Activated CD8-positive, alpha-beta T cell treated with anti-CD3 and anti-CD28 coated beads for 36 hours (primary cell): Measurements from ENCODE around the gene SHLD3. TPM values are rescaled to one million over a fixed set of nuclear protein-coding genes. Genes with fewer than 3 reads are reported as not detected.

ENCODE experiments used
- ATAC-seq: fragments of 200-7000 bp; cut with Tn5 transposase; one replicate; pipeline ENCODE4 v1.10.0; 2021; ENCODE audit warnings: mild to moderate bottlenecking, moderate library complexity
- CTCF ChIA-PET: fragments of 350-600 bp; sonication (Branson Sonifier 250); formaldehyde crosslinking; loops from one replicate; lab custom pipeline; 2021; ENCODE audit warnings: antibody characterized with exemption; lab: Charles Lee
- POLR2A ChIA-PET: fragments of 350-600 bp; sonication (Branson Sonifier 250); formaldehyde crosslinking; loops from one replicate; lab custom pipeline; 2021; ENCODE audit warnings: antibody characterized with exemption; lab: Charles Lee
- DNase-seq: peaks from one replicate; pipeline ENCODE4 v3.0.0-alpha.2; 2020
- H3K27ac Mint-ChIP-seq: one replicate; pipeline ENCODE4 v1.8.0; 2021; ENCODE audit warnings: mild to moderate bottlenecking, mixed read lengths
- H3K27me3 Mint-ChIP-seq: one replicate; pipeline ENCODE4 v1.8.0; 2021; ENCODE audit warnings: mixed read lengths
- H3K36me3 Mint-ChIP-seq: one replicate; pipeline ENCODE4 v1.8.0; 2021; ENCODE audit warnings: low read depth, mixed read lengths
- H3K4me1 Mint-ChIP-seq: one replicate; pipeline ENCODE4 v1.8.0; 2021; ENCODE audit warnings: low read depth, mixed read lengths
- H3K4me3 Mint-ChIP-seq: one replicate; pipeline ENCODE4 v1.8.0; 2021; ENCODE audit warnings: mild to moderate bottlenecking, moderate library complexity, mixed read lengths
- H3K9me3 Mint-ChIP-seq: one replicate; pipeline ENCODE4 v1.8.0; 2021; ENCODE audit warnings: mixed read lengths
- CTCF ChIP-seq: fragments of 200-600 bp; IDR thresholded peaks from one replicate; pipeline ENCODE4 v1.8.0; 2022; ENCODE audit warnings: antibody characterized with exemption, mild to moderate bottlenecking
- intact Hi-C: fragments of 100-400 bp; cut with micrococcal nuclease; formaldehyde crosslinking; loops from one replicate; pipeline ENCODE4 v1.10.0; 2022
- total RNA-seq, 2 experiments: library from RNA; stranded (reverse); gene quantifications; one replicate each; pipeline ENCODE4 v1.2.3, GENCODE V29; 2021

Gene SHLD3
- total RNA-seq, 2 experiments from 2014 or later, result 4.1 to 5.2 TPM

GRCh38 chr5:65651144-65651543 lies 26.3 kb downstream of the SHLD3 start:
- H3K9me3 Mint-ChIP-seq, result no peaks in the 10 kb centered on the region
- peaks cover 11% of the 10 kb centered on the region for H3K36me3 Mint-ChIP-seq
- no peak for TF ChIP-seq CTCF
- H3K27ac Mint-ChIP-seq, result no peak overlapping the region
- ChIA-PET POLR2A (interaction anchor here (0.6 to 0.7 kb wide), 2 partner anchors 9 to 334 kb away, joined by 3 read pairs; no protein-coding TSS in a partner anchor), CTCF (interaction anchor here (0.5 to 1.6 kb wide), 4 partner anchors 19 to 559 kb away, joined by 3 to 5 read pairs (median 3); no protein-coding TSS in a partner anchor)
- H3K4me3 Mint-ChIP-seq, result no peak overlapping the region
- peaks cover 2% of the 10 kb centered on the region for H3K4me1 Mint-ChIP-seq
- ATAC-seq (no peak), DNase-seq (no peak)
- H3K27me3 Mint-ChIP-seq, result no peaks in the 10 kb centered on the region
- intact Hi-C loops, result no loop called here

GRCh38 chr5:65654713-65655112 lies 29.9 kb downstream of the SHLD3 start:
- intact Hi-C loops, result no loop called here
- ChIA-PET POLR2A (no interaction called here), CTCF (no interaction called here)
- Mint-ChIP-seq H3K9me3 (no peaks in the 10 kb centered on the region), H3K27ac (peak overlapping the region; percentile 62), H3K4me1 (peaks cover 2% of the 10 kb centered on the region), H3K27me3 (no peaks in the 10 kb centered on the region), H3K4me3 (no peak overlapping the region), H3K36me3 (peaks cover 18% of the 10 kb centered on the region)
- TF ChIP-seq CTCF, result no peak
- ATAC-seq (peak; percentile 27), DNase-seq (no peak)

- TF ChIP-seq CTCF, result no peak
- peaks cover 8% of the 10 kb centered on the region for H3K4me1 Mint-ChIP-seq
- H3K9me3 Mint-ChIP-seq, result no peaks in the 10 kb centered on the region
- H3K27me3 Mint-ChIP-seq, result no peaks in the 10 kb centered on the region
- intact Hi-C loops, result no loop called here
- H3K36me3 Mint-ChIP-seq, result peaks cover 11% of the 10 kb centered on the region
- no peak for ATAC-seq
- no peak for DNase-seq
- ChIA-PET CTCF (interaction anchor here (1.3 to 2.2 kb wide), 3 partner anchors 11 to 21 kb away, joined by 3 to 7 read pairs (median 4); no protein-coding TSS in a partner anchor), POLR2A (no interaction called here)
- H3K27ac Mint-ChIP-seq, result peak overlapping the region; percentile 80
- H3K4me3 Mint-ChIP-seq, result no peak overlapping the region
These were observed 39.1 kb downstream of the SHLD3 start for GRCh38 chr5:65663804-65664521.

- no peak for DNase-seq
- Mint-ChIP-seq H3K27me3 (no peaks in the 10 kb centered on the region), H3K9me3 (no peaks in the 10 kb centered on the region), H3K4me1 (peaks cover 1% of the 10 kb centered on the region), H3K36me3 (peaks cover 3% of the 10 kb centered on the region), H3K4me3 (no peak overlapping the region), H3K27ac (no peak overlapping the region)
- TF ChIP-seq CTCF, result no peak
- ChIA-PET CTCF (no interaction called here), POLR2A (no interaction called here)
- no peak for ATAC-seq
- intact Hi-C loops, result no loop called here
These were observed 43.9 kb downstream of the SHLD3 start for GRCh38 chr5:65668696-65669095.

GRCh38 chr5:65672796-65673195 lies 48.0 kb downstream of the SHLD3 start:
- Mint-ChIP-seq H3K27me3 (no peaks in the 10 kb centered on the region), H3K36me3 (peaks cover 32% of the 10 kb centered on the region), H3K4me1 (peaks cover 32% of the 10 kb centered on the region), H3K4me3 (no peak overlapping the region), H3K27ac (peak overlapping the region; percentile 9), H3K9me3 (no peaks in the 10 kb centered on the region)
- no peak for DNase-seq
- ChIA-PET POLR2A (interaction anchor here (1.2 kb wide), 1 partner anchor 47 kb away, joined by 4 read pairs; no protein-coding TSS in a partner anchor), CTCF (interaction anchor here (1.0 kb wide), 1 partner anchor 41 kb away, joined by 3 read pairs; no protein-coding TSS in a partner anchor)
- intact Hi-C loops, result no loop called here
- TF ChIP-seq CTCF, result no peak
- ATAC-seq, result no peak
